ENCODE results near the gene GABARAPL1.

Gene GABARAPL1

DNA sequence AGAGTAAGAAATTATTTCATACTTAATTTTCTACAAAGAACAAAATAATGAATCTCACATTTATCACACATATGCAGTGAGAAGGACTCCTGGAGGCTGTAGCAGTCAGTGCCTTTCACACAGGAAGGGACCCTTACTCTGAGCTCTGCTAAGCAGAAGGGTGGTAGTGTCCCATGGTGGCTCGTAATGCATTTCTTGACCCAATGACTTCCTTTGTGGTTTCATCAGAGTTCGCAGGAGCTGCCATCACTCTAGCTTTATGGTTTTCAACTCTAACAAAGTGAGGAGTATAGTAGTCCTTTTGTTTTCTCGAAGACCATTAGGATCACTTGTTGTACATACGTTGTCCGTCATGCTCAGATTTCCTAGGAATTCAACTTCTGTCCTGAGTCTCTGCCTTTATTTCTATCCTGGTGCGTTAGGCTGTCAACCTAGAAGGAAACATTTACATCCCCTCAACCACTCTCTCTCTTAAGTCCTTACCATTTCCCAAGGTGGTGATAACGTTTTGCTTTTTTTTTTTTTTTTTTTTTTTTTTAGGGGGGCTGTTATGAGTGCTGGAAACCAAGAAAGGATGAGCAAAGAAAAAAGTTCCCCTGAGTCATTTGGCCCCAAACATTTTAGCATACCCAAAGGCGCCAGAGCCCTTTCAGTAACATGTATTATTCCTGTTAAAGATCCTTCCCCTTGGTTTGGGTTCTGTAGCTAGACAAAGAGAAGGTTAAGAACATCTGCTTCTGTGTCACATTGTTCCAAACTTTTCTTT is 37.2 kb downstream of the GABARAPL1 start:
- Histone ChIP-seq H3K4me2 (ENCODE audit: low read depth, low read length, poor library complexity, severe bottlenecking) (no peak overlapping the region), H3K36me3 (ENCODE audit: low read length) (no peaks in the 10 kb centered on the region), H3K27me3 (ENCODE audit: low read length) (no peaks in the 10 kb centered on the region), H4K20me1 (ENCODE audit: low read depth, low read length) (no peaks in the 10 kb centered on the region), H2AFZ (ENCODE audit: low read depth, low read length, severe bottlenecking) (no peak overlapping the region), H3K4me3 (ENCODE audit: insufficient read depth, low read length, poor library complexity, severe bottlenecking) (no peak overlapping the region), H3K9me3 (ENCODE audit: insufficient read depth, low read length) (no peaks in the 10 kb centered on the region), H3K27ac (ENCODE audit: low read depth, low read length) (no peak overlapping the region), H3K79me2 (ENCODE audit: insufficient read depth, low read length) (no peaks in the 10 kb centered on the region), H3F3A (ENCODE audit: insufficient read depth) (no peaks in the 10 kb centered on the region), H3K9ac (ENCODE audit: low read length) (no peak overlapping the region), H3K9me2 (replicated peaks; ENCODE audit: insufficient read depth, low read length) (no peaks in the 10 kb centered on the region)
- TF ChIP-seq EZH2phosphoT487 (conservative IDR thresholded peaks at IDR 0.05; ENCODE audit: low read length): no peak
- TF ChIP-seq, protein P1, sequence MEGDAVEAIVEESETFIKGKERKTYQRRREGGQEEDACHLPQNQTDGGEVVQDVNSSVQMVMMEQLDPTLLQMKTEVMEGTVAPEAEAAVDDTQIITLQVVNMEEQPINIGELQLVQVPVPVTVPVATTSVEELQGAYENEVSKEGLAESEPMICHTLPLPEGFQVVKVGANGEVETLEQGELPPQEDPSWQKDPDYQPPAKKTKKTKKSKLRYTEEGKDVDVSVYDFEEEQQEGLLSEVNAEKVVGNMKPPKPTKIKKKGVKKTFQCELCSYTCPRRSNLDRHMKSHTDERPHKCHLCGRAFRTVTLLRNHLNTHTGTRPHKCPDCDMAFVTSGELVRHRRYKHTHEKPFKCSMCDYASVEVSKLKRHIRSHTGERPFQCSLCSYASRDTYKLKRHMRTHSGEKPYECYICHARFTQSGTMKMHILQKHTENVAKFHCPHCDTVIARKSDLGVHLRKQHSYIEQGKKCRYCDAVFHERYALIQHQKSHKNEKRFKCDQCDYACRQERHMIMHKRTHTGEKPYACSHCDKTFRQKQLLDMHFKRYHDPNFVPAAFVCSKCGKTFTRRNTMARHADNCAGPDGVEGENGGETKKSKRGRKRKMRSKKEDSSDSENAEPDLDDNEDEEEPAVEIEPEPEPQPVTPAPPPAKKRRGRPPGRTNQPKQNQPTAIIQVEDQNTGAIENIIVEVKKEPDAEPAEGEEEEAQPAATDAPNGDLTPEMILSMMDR (IDR thresholded peaks at IDR 0.05; ENCODE audit: insufficient read depth, low read length, poor library complexity, severe bottlenecking): no peak

DNA sequence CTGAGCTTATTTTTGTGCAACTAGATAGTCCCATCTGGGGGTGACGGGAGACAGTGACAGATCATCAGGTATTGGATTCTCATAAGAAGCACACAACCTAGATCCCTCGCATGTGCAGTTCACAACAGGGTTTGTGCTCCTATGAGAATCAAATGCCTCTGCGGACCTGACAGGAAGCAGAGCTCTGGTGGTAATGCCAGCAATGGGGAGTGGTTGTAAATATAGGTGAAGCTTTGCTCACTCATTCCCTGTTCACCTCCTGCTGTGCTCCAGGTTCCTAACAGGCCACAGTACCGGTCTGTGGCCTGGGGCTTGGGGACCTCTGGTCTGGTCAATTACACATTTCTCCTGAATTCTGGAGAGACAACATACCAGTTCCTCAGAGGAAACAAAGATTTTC is 39.0 kb downstream of the GABARAPL1 start:
- Histone ChIP-seq H3K4me2 (ENCODE audit: low read depth, low read length, poor library complexity, severe bottlenecking) (no peak overlapping the region), H3K9me2 (replicated peaks; ENCODE audit: insufficient read depth, low read length) (no peaks in the 10 kb centered on the region), H3K27me3 (ENCODE audit: low read length) (no peaks in the 10 kb centered on the region), H3K79me2 (ENCODE audit: insufficient read depth, low read length) (no peaks in the 10 kb centered on the region), H3K9ac (ENCODE audit: low read length) (no peak overlapping the region), H2AFZ (ENCODE audit: low read depth, low read length, severe bottlenecking) (no peak overlapping the region), H3F3A (ENCODE audit: insufficient read depth) (no peaks in the 10 kb centered on the region), H3K9me3 (ENCODE audit: insufficient read depth, low read length) (no peaks in the 10 kb centered on the region), H3K27ac (ENCODE audit: low read depth, low read length) (no peak overlapping the region), H4K20me1 (ENCODE audit: low read depth, low read length) (no peaks in the 10 kb centered on the region), H3K36me3 (ENCODE audit: low read length) (no peaks in the 10 kb centered on the region), H3K4me3 (ENCODE audit: insufficient read depth, low read length, poor library complexity, severe bottlenecking) (no peak overlapping the region)
- TF ChIP-seq EZH2phosphoT487 (conservative IDR thresholded peaks at IDR 0.05; ENCODE audit: low read length): no peak
- TF ChIP-seq, protein P1 (IDR thresholded peaks at IDR 0.05; ENCODE audit: insufficient read depth, low read length, poor library complexity, severe bottlenecking): no peak

DNA sequence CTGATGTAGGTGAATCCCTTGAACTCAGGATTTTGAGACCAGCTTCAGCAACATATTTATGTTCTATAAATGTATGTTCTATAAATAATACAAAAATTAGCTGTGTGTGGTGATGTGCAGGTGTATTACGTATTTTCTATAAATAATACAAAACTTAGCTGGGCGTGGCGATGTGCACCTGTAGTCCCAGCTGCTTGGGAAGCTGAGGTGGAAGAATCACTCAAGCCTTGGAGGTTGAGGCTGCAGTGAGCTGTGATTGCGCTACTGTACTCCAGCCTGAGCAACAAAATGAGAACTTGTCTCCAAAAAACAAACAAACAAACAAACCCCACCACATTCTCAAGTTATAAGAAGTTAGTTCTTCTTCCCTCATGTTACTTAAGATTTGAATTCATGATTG is 39.5 kb downstream of the GABARAPL1 start:
- no peak overlapping the region for H3K4me2 ChIP-seq (ENCODE audit: low read depth, low read length, poor library complexity, severe bottlenecking)
- H3F3A ChIP-seq (ENCODE audit: insufficient read depth): no peaks in the 10 kb centered on the region
- H3K9me2 ChIP-seq (replicated peaks; ENCODE audit: insufficient read depth, low read length): no peaks in the 10 kb centered on the region
- H2AFZ ChIP-seq (ENCODE audit: low read depth, low read length, severe bottlenecking): no peak overlapping the region
- no peaks in the 10 kb centered on the region for H3K79me2 ChIP-seq (ENCODE audit: insufficient read depth, low read length)
- no peaks in the 10 kb centered on the region for H4K20me1 ChIP-seq (ENCODE audit: low read depth, low read length)
- H3K27ac ChIP-seq (ENCODE audit: low read depth, low read length): no peak overlapping the region
- H3K27me3 ChIP-seq (ENCODE audit: low read length): no peaks in the 10 kb centered on the region
- H3K36me3 ChIP-seq (ENCODE audit: low read length): no peaks in the 10 kb centered on the region
- H3K4me3 ChIP-seq (ENCODE audit: insufficient read depth, low read length, poor library complexity, severe bottlenecking): no peak overlapping the region
- no peak overlapping the region for H3K9ac ChIP-seq (ENCODE audit: low read length)
- H3K9me3 ChIP-seq (ENCODE audit: insufficient read depth, low read length): no peaks in the 10 kb centered on the region
- no peak for TF ChIP-seq EZH2phosphoT487 (conservative IDR thresholded peaks at IDR 0.05; ENCODE audit: low read length)
- TF ChIP-seq, protein P1 (IDR thresholded peaks at IDR 0.05; ENCODE audit: insufficient read depth, low read length, poor library complexity, severe bottlenecking): no peak
